HG02852 (cell line): Measurements from ENCODE around the gene ZNF182.
"Not testable (repeated sequence)": the region's sequence is repeated elsewhere in the genome, so short reads cannot be mapped to it uniquely, and the experiment has no call there.

Experiments used
- ATAC-seq: cut with Tn5 transposase; IDR thresholded peaks from one replicate; pipeline ENCODE4 v1.9.1; 2021; ENCODE audit warnings: mild to moderate bottlenecking, moderate library complexity; ENCODE audit not compliant: unreplicated experiment

The ZNF182 gene

DNA sequence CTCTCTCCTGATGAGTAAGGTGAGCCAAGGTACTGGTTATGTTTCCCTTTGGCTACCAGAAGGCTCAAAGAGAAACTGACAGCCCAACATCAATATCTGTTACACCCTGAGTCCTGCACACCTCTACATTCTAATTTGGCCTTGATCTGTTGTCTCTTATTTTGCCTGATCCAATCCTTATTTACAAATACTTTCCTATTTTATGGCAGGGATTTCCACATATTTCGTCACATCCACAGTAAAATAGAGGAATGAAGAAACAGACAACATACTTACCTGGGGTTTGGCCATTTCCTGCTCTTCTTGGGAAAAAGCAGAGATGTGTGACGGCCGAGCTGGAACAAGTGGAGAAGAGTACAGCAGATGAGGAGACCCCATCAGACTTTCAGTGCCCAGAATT is 1.5 kb downstream of the ZNF182 start:
- ATAC-seq = no peak

DNA sequence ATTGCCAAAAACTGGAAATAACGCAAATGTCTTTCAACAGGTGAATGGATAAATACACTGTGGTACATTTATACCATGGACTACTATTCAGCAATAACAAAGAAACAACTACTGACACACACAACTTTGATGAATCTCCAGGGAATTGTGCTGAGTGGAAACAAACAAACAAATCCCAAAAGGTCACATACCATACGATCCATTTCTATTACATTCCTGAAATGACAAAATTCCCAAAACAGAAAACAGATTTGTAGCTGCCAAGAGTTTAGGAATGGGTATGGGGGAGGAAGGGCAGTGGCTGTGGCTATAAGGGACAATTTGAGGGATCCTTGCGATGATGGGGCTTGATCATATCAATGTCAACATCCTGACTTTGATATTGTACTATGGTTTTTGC is 2.5 kb downstream of the ZNF182 start:
- no peak for ATAC-seq

DNA sequence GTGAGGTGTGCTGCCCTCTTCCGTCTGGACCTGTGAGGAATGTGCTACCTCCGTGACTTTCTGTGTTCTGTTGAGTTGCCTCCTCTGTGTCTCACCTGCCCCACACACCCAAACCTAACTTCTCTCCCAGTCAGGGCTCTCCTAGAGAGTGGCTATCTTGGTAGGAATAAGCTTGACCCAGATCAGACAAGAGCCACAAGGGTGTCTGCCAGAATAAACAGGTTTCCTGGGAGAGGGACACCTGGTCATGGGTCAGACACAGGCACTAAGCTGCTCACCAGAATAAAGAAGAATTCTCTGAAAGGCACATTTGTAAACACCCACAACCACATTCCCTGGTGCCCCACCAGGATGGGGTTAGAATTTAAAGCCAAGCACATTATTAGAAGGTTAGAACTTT is 11.1 kb downstream of the ZNF182 start:
- ATAC-seq = no peak

DNA sequence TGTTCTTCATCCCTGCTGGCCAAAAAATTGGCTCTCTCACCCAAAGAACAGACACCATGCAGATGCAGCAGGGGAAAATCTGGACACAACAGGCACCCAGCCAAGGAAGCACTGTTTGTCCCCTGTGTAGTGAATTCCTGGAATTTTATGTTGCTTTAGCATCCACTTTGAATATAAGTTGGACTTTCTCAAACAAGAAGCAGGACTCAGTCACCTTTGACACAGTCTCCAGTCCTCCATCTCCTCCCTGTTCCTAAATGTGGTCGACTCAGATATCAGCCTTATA is 11.8 kb downstream of the ZNF182 start:
- ATAC-seq = no peak

DNA sequence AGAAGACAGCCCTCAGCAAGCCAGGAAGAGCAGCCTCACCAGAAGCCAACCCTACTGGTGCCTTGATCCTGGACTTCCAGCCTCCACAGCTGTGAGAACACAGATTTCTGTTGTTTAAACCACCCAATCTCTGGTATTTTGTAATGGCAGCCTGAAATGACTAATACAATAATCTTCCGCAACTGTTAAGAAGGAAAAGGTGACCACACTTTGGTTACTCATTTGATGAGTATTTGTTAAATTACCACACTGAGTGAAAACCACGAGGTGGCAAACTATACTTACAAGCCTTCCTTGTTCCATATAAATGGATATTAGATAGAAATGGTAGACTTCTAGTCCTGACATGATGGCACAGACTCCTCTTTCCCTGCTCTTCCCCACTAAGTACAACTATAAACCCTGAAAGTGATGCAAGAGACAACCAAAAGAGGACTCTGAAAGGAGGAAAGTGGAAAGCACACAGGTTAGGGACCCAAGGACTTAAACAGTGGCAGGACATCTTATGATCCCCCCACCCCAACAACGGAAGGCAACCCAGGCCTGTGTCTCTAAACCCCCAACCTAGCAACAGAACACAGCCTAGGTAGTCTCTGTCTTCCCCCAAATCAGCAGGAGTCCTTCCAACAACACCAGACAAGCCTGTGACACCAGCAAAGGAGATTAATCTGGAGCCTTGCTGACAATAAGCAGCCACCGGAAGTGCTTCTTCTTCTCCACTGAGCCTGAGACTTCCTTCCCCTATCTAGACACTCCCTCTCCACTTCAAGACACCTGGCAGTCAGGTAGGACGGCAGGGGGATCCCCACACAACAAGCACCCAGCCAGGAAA is 12.3 kb downstream of the ZNF182 start:
- no peak for ATAC-seq

DNA sequence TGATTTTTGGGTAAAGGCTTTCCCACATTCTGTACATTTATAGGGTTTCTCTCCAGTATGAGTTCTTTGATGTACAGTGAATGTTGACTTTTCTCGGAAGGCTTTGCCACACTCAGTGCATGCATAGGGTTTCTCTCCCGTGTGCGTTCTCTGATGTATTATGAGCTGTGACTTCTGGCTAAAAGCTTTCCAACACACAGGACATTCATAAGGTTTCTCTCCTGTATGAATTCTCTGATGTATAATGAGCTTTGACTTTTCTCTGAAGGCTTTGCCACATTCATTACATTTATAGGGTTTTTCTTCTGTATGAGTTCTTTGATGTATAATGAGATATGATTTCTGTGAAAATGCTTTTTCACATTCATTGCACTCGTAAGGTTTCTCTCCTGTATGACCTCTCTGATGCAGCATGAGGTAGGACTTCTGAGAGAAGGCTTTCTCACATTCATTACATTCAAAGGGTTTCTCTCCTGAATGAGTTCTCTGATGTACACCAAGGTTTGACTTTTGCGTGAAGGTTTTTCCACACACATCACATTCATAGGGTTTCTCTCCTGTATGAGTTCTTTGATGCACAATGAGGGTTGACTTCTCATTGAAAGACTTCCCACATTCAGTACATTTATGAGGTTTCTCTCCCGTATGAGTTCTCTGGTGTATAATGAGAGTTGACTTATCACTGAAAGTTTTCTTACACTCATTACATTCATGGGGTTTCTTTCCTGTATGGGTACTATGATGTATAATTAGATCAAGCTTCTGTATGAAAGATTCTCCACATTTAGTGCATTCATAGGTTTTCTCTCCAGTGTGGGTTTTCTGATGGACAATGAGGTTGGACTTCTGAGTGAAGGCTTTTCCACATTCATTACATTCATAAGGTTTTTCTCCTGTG is 27.3 kb downstream of the ZNF182 start:
- no peak for ATAC-seq

DNA sequence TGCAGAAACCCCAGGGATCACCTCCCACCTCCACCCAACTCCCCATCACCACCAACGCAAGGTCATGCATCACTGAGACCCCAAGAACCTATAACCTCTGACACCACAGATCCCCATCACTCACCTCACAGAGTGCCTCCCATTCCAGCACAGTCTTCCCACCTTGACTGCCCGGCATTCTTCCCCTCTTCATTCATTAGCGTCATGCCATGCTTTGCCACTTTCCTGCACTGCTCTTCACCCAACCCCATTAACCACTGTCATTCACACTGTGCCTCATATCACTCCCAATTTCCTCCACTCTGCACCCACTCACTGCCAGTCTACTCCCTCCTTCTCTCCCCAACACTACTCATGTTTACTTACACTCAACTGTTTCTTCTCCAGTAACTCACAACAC is 30.6 kb downstream of the ZNF182 start:
- ATAC-seq = no peak

DNA sequence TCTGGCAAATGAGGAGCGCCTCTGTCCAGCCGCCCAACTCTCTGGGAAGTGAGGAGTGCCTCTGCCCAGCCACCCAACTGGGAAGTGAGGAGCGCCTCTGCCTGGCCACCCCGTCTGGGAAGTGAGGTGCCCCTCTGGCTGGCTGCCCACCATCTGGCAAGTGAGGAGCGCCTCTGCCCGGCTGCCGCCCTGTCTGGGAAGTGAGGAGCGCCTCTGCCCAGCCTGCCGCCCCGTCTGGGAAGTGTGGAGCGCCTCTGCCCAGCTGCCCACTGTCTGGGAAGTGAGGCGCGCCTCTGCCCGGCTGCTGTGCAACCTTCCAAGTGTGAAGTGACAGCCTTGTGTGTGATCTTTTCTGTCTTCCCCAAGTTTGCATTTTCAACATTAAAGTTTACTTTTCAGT is 38.3 kb downstream of the ZNF182 start:
- ATAC-seq = not testable (repeated sequence)

DNA sequence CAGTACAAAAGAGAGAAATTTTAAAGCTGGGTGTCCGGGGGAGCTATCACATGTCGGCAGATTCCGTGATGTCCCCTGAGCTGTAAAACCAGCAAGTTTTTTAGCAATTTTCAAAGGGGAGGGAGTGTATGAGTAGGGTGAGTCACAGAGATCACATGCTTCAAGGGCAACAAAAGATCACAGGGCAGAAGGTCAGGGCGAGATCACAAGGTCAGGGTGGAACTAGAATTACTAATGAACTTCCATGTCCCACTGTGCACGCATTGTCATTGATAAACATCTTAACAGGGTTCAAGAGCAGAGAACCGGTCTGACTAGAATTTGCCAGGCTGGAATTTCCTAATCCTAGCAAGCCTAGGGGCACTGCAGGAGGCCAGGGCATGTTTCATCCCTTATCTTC is 42.0 kb downstream of the ZNF182 start:
- not testable (repeated sequence) for ATAC-seq

DNA sequence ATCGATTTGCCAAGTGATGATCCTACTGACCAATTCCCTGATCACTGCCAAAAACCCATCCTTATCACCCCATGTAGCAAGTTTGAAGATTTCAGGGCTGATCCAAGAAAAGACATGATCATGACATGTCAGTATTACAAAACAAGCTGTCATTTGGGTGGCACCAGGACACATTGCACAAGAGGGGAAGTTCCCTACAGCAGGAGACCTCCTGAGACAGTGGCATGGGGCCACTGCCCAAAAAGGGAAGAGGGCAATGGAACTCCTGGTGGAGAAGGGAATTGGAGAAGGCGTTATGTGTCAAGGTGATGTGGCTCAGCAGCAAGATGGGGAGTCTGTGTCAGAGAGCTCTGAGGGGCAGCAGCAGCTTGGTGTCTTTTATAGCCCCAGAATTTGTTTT is 43.4 kb downstream of the ZNF182 start:
- ATAC-seq = no peak

DNA sequence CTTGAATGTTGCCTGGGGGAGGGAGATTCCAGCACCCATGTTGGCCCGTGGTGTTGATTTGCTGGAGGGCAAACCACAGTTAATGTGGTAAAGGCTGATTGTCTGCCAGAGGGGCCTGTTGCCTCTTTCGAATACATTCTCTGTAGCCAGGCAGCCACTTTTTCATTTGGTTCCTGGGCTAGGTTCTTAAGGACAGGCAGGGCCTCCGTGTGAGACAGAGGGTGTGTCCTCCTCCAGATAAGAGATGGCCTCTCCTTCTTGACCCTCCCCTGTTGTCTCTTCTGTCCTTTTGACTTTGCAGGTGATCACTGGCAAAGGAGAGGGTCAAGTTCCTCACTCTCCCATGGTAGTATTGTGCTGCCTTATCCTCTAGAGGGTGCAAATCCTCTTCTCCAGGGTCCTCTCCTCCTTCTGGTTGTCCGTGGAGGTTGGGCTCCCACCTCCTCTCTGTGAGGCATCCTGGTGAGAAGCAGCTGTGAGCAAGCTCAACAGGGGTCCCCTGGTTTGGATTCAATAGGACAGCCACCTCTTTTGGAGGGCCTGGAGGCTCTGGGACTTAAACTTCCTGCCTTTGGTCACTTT is 44.9 kb downstream of the ZNF182 start:
- ATAC-seq = no peak

DNA sequence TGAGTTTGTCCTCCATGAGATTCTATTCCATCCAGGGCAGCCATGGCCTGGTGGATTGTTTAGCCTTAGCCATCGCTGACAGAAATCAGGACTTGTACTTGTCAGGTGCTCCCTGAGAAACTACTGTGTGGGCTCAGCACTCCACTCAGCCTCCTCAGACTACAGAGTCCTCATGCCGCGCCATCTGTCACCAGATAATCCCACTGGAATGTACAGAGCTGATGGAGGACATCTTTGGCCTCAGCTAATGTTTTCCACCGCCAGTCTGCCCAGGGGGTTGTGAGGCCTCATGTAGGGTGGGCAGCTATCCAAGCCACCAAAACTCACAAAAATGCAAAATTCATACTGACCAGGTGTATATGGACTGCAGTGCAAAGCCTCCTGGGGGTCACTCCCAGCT is 45.6 kb downstream of the ZNF182 start:
- not testable (repeated sequence) for ATAC-seq

DNA sequence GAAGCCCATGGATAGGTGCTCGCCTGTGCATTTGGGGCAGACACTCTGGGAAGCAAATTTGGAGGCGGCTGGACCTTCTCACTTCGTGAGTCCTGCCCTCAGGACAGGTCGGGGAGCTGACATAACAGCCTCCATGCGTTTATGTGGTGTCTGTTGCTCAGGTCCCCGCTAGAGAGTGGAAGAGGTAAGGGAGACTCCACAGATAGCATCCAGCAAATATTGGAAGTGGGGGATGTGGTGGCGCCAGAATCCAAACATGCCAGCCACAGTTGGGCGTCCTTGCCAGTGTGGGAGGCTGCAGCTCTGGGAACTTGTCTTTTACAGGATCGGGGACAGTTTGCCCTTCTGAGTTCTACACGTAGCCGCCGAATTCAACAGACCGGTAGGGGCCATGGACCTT is 47.8 kb downstream of the ZNF182 start:
- ATAC-seq = no peak

DNA sequence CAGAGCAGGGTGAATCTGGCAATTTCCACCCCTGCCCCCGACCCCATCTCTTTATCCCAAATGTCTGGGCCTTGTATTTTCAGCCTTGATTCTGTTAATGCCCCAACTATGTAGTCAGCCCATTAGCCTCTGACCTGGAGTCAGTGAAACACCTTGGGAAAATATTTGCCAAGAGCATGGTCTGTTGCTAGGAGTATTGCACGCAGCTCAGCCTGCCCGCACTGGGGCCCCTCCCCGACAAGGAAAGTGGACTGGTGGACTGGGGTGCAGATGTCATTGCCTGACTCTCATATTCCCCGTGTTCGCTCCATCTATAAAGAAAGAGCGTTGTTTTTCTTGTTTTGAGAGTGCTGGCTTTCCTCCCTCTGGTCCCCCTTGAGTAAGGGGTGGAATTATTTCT is 48.5 kb downstream of the ZNF182 start:
- not testable (repeated sequence) for ATAC-seq

DNA sequence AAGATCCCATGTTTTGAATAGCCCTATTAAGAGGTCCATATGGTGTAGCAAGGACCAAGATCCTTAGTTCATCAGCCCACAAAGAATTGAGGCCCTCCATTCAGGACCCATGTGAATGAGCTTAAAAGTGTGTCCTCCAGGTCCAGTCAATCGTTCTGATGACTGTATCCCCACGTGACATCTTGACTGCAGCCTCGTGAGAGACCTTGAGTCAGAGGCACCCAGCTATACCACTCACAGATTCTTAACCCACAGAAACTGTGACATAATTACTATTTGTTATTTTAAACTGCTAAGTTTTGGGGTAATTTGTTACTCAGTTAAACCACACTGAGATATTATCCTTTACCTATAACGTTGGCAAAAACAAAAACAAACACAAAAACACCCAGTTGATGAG is 62.4 kb downstream of the ZNF182 start:
- ATAC-seq = no peak

DNA sequence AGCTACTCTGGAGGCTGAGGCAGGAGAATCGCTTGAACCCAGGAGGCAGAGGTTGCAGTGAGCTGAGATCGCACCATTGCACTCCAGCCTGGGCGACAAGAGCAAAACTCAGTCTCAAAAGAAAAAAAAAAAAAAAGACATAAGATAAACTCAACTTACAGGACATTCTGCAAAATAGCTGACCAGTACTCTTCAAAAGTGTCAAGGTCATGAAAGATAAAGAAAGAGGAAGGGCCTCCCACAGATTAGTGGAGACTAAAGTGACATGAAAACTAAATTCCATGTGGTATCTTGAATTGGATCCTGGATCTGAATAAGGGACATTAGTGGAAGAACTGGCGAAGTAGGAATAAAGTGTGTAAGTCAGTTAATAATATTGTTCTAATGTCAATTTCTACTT is 63.3 kb downstream of the ZNF182 start:
- no peak for ATAC-seq

DNA sequence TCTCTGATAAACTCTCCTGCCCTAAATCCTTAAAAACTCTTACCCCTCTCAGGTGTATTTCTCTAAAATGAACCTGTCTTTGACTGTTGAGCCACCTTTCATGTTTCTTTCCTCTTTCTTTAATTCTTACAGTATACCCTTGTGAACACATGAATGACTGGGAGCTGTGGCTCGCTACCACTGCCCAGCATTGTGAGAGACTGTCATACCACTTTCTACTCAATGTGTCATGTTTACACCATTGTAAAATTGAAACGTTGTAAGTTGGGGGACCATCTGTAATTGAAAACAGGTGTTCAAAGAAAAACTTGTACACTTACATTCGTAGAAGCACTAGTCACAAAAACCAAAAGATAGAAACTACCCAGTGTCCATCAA is 66.9 kb downstream of the ZNF182 start:
- ATAC-seq = no peak

DNA sequence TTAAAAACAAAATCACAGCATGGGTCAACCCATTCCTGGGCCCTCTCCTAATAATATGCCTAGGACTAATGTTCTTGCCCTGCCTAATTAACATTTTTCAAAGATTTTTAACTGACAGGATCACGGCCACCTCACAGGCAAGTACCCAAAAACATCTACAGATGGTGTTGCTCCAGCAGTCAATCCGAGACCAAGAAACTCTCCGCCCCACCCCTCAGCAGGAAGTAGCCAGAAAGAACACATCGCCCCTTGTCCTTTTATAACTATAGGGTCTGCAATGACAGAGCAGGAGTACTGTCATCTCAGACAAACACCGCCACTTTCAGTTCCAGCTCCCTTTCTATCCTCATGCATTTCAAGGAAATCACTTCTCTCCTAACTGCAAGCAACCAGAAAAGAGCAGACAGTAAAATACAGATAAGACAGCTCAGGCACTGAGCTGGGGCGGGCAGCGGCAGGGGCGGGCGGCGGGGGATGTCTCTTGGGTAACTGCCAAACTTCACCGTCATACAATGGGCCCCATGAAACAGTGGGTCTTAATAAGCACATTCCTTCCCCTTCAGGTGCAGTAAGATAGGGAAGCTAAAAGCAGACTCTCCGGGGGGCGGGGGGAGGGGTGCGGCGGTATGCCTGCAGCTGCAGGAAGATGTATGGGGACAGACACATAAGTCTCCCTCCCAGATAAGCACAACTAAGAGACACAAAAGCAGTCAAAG is 67.4 kb downstream of the ZNF182 start:
- ATAC-seq = peak; percentile 47

DNA sequence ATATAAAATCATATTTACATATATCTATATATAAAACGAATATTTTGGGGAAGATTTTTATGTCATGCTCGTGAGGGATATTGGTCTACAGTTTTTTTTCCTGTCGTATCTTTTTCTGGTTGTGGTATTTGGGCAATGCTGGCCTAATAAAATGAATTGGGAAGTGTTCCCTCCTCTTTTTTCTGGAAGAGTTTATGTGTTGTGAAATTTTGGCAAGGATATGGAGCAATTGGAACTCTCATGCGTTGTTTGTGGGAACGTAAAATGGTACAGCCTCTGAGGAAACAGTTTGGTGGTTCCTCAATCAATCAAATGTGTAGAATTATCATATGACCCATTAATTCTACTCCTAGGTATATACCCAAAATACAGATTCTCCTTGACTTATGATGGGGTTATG is 69.8 kb downstream of the ZNF182 start:
- no peak for ATAC-seq

DNA sequence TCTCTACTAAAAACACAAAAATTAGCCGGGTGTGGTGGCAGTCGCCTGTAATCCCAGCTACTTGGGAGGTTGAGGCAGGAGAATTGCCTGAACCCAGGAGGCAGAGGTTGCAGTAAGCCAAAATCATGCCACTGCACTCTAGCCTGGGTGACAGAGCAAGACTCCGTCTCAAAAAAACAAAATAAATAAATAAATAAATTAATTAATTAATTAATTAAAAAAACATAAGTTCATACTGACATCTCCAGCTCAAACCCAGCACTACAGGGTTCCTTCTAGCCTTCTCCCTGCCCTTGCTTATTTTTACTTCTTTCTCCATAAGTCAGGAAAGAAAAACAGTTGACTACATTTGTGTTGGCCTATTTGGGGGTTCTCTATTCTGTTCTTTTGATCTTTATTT is 71.8 kb downstream of the ZNF182 start:
- ATAC-seq = not testable (repeated sequence)

DNA sequence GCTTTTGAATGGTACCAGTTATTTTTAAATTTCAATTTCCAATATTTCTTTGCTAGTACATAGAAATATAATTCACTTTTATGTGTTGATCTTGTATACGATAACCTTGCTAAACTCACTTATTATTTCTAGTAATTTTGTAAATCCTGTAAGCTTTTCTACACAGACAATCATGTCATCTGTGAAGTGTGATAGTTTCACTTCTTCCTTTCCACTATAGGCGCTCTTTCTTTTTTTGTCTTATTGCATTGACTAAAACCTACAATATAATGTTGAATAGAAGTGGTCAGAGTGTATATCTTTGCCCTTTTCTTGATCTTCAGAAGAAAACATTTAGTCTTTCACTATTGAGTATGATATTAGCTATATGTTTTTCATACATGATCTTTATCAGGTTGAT is 76.6 kb downstream of the ZNF182 start:
- no peak for ATAC-seq
